Nephron (organoid): ENCODE data around the gene SLC27A6.

Experiments
- H3K27ac Mint-ChIP-seq, 3 experiments: 2 replicates each; pipeline ENCODE4 v1.8.0; 2020; ENCODE audit warnings: mixed read lengths in 3 of 3, mild to moderate bottlenecking in 2 of 3, moderate library complexity in 1 of 3
- H3K27me3 Mint-ChIP-seq: 2 replicates; pipeline ENCODE4 v1.8.0; 2021; ENCODE audit warnings: low read depth, mild to moderate bottlenecking, moderate library complexity, mixed read lengths
- H3K36me3 Mint-ChIP-seq: 2 replicates; pipeline ENCODE4 v1.8.0; 2020; ENCODE audit warnings: low read depth, mixed read lengths
- H3K4me1 Mint-ChIP-seq: 2 replicates; pipeline ENCODE4 v1.8.0; 2020; ENCODE audit warnings: mixed read lengths
- H3K4me3 Mint-ChIP-seq, 3 experiments: 2 replicates each; pipeline ENCODE4 v1.8.0; 2020; ENCODE audit warnings: mild to moderate bottlenecking in 3 of 3, mixed read lengths in 3 of 3, moderate library complexity in 2 of 3
- H3K9me3 Mint-ChIP-seq: 2 replicates; pipeline ENCODE4 v1.8.0; 2020; ENCODE audit warnings: mixed read lengths
- CTCF ChIP-seq, 3 experiments: fragments of 200-600 bp; sonication (generic); IDR thresholded peaks; one replicate each; pipeline ENCODE4 v1.5.0; 2021; ENCODE audit warnings: antibody characterized with exemption in 3 of 3; ENCODE audit not compliant: unreplicated experiment in 3 of 3

The SLC27A6 gene

GRCh38 chr5:128965011-128965637 is at the start of gene SLC27A6:
SLC27A6 (plus strand) TSS chr5:128965488; CDS start chr5:128966138, 650 bp downstream.
- Mint-ChIP-seq H3K9me3 (peaks cover 28% of the 10 kb centered on the region), H3K27me3 (peaks cover 62% of the 10 kb centered on the region), H3K4me1 (no peaks in the 10 kb centered on the region), H3K27ac (no peak within 1 kb of the TSS), H3K4me3 (peak within 1 kb of the TSS; percentile 74 to 81 (median 76)), H3K36me3 (no peaks in the 10 kb centered on the region)
- no peak for TF ChIP-seq CTCF (IDR thresholded peaks at IDR 0.05; ENCODE audit: unreplicated experiment in 3 of 3)

GRCh38 chr5:128919542-128919941 is 45.7 kb upstream of the SLC27A6 start:
- H3K4me3 Mint-ChIP-seq = no peak overlapping the region
- H3K27ac Mint-ChIP-seq = no peak overlapping the region
- TF ChIP-seq CTCF (IDR thresholded peaks at IDR 0.05; ENCODE audit: unreplicated experiment in 3 of 3) = no peak
- peaks cover 6% of the 10 kb centered on the region for H3K27me3 Mint-ChIP-seq
- H3K9me3 Mint-ChIP-seq = no peaks in the 10 kb centered on the region
- no peaks in the 10 kb centered on the region for H3K4me1 Mint-ChIP-seq
- H3K36me3 Mint-ChIP-seq = no peaks in the 10 kb centered on the region

- no peaks in the 10 kb centered on the region for H3K9me3 Mint-ChIP-seq
- H3K4me1 Mint-ChIP-seq = no peaks in the 10 kb centered on the region
- peaks cover 6% of the 10 kb centered on the region for H3K27me3 Mint-ChIP-seq
- H3K36me3 Mint-ChIP-seq = no peaks in the 10 kb centered on the region
- H3K27ac Mint-ChIP-seq = no peak overlapping the region
- no peak for TF ChIP-seq CTCF (IDR thresholded peaks at IDR 0.05; ENCODE audit: unreplicated experiment in 3 of 3)
- H3K4me3 Mint-ChIP-seq = no peak overlapping the region
These were observed 44.7 kb upstream of the SLC27A6 start for GRCh38 chr5:128920345-128921215.

- no peak overlapping the region for H3K4me3 Mint-ChIP-seq
- TF ChIP-seq CTCF (IDR thresholded peaks at IDR 0.05; ENCODE audit: unreplicated experiment in 3 of 3) = no peak
- no peaks in the 10 kb centered on the region for H3K9me3 Mint-ChIP-seq
- peaks cover 6% of the 10 kb centered on the region for H3K27me3 Mint-ChIP-seq
- no peaks in the 10 kb centered on the region for H3K36me3 Mint-ChIP-seq
- H3K27ac Mint-ChIP-seq = no peak overlapping the region
- H3K4me1 Mint-ChIP-seq = no peaks in the 10 kb centered on the region
These were observed 41.0 kb upstream of the SLC27A6 start for GRCh38 chr5:128924299-128924698.

- no peaks in the 10 kb centered on the region for H3K9me3 Mint-ChIP-seq
- H3K27ac Mint-ChIP-seq = no peak overlapping the region
- H3K36me3 Mint-ChIP-seq = no peaks in the 10 kb centered on the region
- H3K27me3 Mint-ChIP-seq = peaks cover 4% of the 10 kb centered on the region
- H3K4me3 Mint-ChIP-seq = no peak overlapping the region
- TF ChIP-seq CTCF (IDR thresholded peaks at IDR 0.05; ENCODE audit: unreplicated experiment in 3 of 3) = no peak
- H3K4me1 Mint-ChIP-seq = no peaks in the 10 kb centered on the region
These were observed 39.3 kb upstream of the SLC27A6 start for GRCh38 chr5:128925973-128926372.
